ENCODE results near the gene SLC35F4. TPM values are rescaled to one million over a fixed set of nuclear protein-coding genes. Genes with fewer than 3 reads are reported as not detected.

Gene SLC35F4
- total RNA-seq, 1 donor from 2014 or later: not detected

DNA sequence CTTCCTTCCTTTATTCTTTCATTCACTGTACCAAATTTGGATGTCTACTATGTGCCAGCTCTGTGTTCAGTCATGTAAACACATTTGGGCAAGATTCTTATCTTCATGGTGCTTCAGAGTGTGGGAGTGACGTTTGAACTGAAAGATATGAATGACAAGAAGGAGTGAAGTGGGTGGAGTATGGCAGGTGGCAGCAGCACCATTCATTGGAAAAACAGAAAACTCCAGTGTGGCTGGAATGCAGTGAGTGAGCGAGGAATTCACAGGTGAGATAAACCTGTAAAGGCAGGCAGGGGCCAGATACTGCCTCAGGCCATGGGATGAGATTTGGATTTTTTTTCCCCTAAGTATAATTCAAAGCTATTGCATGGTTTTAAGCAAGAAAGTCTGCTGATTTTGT, 231.6 kb downstream of the SLC35F4 start:
- intact Hi-C loops (cut with micrococcal nuclease): no loop called here

DNA sequence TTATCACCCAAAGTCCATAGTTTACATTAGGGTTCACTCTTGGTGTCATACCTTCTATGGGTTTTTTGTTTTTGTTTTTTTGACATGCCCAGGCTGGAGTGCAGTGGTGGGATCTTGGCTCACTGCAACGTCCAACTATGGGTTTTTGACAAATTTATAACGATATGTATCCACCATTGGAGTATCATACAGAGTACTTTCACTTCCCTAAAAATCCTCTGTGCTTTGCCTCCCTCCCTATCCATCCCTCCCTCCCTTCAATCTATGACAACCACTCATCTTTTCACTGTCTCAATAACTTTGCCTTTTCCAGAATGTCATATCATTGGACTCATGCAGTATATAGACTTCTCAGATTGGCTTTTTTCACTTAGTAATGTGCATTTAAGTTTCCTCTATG, 233.2 kb downstream of the SLC35F4 start:
- intact Hi-C loops (cut with micrococcal nuclease): no loop called here

DNA sequence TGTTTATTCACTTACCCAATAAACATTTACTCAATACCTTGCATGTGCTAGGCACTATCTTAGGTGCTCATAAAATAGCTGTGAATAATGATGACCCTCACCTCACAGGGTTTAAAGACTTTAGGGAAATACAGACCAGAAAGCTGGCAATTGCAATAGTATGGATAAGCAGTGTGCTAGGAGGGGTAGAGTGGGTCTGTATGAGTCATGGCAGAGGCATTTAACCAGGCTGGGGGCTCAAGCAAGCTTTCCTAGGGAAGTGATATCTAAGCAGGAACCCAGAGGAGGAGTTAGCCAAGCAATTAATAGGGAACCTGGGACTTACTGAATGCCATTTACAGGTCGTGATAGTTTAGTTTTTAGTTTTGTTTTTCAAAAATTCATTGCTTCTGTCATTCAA, 248.4 kb downstream of the SLC35F4 start:
- intact Hi-C loops (cut with micrococcal nuclease): no loop called here

DNA sequence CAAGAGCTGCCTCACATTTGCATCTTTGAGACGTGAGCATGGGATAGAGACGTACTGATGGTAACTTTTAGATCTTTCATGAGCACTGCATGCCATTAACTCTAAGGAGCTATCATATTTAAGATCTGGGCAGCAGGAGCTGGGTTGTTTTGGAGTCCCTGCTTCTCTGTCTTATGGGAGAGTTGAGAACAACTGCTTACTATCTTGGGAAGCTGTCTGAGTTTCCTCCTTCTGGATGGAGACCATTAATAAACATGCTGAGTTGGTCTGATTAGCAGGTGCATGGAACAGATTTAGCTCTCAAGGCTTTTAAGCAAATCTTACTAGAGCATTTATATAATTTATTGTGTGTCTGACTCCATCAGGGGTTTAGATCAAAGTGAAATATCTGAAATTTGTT, 252.9 kb downstream of the SLC35F4 start:
- intact Hi-C loops (cut with micrococcal nuclease): no loop called here

DNA sequence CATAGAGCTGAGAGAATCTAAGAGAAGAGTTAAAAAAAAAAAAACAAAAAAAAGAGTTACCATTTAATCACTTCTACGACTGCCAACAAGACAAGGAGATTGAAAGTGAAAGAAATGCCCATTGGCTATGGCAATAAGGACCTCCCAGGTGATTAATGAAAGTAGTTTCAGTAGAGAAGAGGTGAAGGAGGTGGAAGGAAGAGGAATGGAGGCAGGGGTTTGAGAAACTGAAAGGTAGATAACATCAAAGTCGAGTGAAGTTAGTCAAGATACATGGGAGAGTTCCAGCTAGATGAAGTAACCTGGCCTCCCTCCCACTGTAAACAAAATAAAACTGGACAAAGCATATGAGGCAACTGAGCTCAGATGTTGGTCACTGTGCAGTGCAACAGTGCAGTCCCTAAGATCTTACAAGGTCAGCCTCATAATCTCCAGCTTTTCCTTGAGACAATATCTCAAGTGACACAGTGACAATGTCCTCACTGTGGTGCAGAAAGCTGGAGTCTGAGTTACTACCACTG, 254.3 kb downstream of the SLC35F4 start:
- intact Hi-C loops (cut with micrococcal nuclease): no loop called here

DNA sequence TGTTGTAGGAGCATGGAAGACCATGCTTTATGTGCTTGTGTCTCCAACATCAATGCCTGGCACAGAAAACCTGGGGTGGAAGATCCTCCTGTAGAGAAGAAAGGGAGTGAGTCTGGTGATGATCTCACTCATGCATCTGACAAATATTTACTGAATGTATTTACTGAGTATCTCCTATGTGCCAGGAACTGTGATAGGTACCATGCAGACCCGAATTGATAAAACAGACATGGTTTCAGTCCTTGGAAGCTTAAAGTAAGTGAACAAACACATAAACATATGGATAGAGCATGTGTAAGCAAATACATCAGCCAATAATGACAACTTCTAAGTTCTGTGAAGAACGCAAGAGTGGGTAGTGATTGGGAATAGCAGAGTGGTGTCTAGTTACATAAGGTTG, 255.3 kb downstream of the SLC35F4 start:
- intact Hi-C loops (cut with micrococcal nuclease): no loop called here

DNA sequence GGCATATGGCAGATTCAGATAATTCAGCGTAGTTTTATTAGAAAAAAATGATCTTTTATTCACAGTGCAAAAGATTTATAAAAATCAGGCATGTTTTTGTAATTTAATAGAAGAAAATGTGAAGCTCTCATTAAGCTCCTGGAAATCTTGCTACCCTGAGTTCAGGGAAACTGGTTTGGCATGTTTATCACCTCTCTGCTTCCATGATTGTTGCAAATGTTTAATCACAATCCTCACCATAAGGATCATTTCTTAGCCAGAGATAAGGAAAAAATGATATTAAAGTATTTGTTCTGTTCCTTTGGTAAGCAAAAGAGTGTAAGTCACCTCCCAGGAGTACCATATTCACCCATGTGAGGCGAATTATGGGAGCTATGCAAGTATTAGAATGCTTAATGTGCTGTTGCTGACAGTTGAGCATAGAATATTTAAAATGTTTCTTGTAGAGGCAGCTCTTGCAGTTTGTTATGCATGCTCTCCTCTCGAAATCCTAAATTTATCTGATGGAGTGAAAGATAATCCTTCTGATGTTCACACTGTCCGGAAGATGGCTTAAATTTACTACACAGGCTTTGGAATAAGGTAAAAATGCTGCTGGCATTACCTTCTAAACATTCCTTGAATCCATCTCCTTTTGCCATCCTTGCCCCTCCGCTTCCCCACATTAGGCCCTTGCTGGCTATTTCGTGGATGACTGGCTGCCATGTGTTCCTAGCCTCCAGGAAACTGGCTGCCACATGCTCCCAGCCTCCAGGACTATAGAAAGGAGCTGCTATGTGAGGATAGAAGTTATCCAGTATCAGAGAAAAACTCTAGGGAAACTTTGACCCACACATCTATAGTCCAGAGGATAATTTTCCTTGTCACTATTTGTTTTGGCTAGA, 256.5 kb downstream of the SLC35F4 start:
- intact Hi-C loops (cut with micrococcal nuclease): no loop called here

DNA sequence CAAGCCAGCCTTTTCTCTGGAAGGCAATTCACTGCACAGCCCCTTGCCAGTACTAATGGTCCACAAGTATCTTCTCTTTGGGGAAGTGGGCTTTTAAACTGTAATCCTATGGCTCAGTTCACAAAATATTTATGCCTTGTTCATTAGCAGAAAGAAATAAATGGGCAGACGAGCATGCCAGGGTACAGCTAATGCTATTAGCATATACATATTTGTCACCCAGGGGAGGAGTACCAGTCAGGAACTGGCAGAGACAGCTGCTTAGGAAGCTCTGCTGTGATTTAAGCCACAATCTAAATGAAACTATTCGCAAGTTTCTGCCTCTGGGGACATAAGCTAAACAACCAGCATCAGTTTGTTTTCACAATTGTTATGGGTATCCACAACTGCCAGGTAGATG, 258.8 kb downstream of the SLC35F4 start:
- intact Hi-C loops (cut with micrococcal nuclease): no loop called here

DNA sequence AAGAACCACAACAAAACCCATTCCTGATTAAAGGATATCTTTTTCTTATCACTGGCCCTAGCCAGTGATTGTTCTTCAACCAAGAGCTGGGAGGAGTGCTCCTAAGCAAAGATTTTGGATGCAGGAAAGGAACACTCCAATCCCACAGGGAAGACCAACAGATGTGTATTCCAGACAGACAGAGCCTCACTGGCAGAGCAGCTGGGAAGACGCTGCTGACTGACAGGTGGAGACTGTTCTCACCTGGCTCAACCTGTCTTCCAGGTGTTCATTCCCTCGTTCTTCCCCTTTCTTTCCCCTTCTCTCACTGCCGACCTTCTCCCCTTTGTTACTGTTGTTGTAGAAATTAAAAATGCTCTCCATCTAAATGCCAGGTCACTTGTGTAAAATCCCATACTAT, 282.5 kb downstream of the SLC35F4 start:
- intact Hi-C loops (cut with micrococcal nuclease): no loop called here

DNA sequence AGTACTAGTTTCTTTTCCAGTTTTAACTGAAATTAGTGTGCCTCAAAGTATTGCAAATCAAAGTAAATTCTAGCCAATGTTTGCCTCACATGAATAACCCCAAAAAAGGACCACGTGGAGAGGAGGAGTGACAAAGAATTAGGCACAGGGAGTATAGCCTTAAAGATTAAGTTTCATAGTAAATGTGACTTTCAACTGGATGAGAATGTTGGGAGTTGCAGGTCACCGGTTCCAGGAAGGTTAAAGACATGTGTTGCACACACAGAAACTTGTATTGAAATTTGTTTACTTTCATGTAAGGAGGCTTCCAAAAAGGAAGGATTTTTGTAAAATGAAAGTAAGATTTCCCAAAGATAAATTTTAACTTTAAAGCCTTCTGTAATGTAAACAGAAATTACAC, 283.1 kb downstream of the SLC35F4 start:
- intact Hi-C loops (cut with micrococcal nuclease): no loop called here

DNA sequence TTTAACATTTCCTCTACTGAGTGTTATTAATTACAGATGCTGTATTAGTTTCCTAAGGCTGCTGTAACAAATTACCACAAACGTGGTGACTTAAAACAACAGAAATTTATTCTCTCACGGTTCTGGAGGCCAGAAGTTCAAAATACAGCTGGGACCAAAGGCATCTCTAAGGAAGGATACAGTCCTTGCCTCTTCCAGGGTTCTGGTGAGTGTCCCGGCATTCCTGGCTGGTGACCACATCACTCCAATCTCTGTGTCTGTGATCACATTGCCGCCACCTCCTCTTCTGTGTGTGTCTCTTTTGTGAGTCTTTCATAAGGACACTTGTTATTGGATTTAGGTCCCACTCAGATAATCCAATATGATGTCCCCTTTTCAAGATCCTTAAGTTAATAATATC, 287.1 kb downstream of the SLC35F4 start:
- intact Hi-C loops (cut with micrococcal nuclease): no loop called here

DNA sequence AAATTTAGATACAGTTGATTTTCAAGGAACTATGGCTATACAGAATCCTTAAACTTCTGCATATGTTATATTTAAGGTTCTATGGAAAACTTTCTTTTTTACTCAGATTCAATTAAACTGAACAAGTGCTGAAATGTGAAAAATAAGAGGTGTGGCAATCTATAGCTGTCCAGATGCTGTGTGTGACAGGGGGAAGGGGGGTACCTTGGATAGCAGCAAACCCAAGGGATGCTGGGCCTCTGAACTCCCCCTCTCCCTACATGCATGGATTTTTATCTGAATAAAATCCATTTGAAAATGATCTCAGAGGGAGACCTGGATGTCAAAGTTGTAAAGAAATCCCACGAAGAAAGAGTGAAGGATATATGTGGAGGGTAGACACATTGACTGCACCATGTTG, 289.4 kb downstream of the SLC35F4 start:
- intact Hi-C loops (cut with micrococcal nuclease): no loop called here

DNA sequence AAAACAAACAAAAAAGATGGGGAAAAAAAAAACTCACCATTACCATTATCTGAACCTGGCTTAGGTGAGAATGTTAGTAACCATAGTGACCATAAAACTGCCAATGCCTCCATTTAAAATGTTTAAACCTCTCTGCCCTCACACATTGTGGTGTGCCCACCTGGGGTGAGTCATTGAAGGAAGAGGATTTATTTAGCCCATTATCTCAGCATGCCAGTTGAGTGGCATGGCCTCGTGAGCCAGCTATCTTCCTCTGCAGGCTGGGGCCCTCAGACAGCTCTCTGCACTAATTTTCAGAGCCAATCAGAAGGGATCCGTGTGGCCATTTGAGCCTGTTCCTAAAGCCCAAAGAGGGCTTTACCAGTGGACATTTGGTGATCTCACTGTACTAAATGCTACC, 290.4 kb downstream of the SLC35F4 start:
- intact Hi-C loops (cut with micrococcal nuclease): no loop called here

DNA sequence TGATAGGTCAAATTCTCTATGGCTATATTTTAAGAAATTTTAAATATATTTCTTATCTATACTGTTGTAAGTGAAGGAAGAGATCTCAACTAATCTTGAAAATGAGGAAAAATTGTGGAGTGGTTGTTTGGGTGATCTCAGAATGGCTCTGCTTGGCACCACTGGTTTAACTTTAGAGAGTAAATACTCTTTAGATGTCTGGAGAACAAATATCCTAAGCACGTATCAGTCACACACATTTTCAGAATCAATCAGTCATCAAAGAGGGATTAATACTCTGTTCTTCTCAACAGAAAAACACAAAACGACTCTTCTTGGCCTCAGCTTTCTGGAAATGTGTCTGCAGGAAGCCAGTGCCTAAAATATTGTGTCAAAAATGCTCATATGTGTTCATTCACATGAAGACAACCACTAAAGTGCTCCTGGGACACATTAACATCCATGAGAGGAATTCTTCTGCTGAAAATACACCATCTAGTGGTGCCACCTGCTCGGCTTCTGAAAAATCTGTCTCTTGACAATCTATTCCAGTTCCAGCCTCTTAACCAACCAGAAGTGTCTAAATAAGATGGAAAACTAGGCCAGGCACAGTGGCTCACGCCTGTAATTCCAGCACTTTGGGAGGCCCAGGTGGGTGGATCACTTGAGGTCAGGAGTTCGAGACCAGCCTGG, 291.1 kb downstream of the SLC35F4 start:
- intact Hi-C loops (cut with micrococcal nuclease): no loop called here

DNA sequence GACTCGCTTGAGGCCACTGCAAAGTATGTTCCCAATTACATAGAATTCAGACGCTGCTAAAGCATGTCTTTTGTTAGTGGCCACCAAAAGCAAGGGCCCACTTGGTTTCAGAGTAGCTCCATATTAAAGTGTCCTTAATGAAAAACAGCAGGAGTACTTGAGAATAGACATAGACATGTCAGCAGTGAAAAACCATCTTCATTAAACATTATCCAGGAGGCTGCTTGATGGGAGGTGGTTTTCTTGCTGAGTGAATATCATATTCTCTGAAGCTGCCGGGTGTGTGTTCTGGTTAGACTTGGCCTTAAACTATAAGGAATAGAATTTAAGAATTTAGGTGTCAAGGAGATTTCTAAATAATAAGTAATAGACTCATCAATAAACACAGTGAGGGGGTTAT, 292.7 kb downstream of the SLC35F4 start:
- intact Hi-C loops (cut with micrococcal nuclease): no loop called here

DNA sequence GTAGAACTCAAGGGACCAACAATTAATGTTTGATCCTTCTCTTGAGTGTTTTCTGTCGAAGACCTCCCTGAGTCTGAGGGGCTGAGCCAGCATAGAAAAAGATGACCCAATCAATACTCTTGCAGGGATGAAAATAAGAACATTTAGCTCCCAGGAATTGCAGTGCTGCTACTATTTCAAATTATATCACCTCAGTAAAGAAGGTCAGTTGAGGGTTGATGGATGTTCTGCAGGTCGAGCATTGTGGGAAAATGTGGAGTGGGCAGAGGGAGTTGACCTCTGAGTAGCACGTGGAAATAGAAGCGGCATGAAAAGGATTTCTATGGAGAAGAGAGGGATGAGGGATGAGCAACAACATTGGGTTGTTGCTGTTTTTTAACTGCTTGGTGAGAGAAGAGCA, 297.3 kb downstream of the SLC35F4 start:
- intact Hi-C loops (cut with micrococcal nuclease): no loop called here

DNA sequence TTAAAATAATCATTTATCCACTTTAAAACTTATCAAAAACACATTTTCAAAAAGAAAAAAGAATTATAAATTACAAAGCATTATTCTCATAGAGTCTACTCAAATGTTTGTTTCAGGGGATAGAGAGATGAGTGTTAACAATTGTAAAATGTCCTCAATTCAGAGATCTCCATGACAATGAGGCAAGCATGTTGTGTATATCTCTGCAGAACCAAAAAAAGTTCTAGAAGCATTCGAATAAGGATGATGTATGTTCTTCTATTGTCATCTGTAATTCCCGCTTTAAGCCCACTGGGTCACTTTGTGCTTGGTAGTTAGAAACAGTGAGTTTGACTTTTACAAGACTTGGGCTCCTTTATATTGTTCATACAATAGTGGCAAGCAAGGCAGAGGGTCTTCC, 298.7 kb downstream of the SLC35F4 start:
- intact Hi-C loops (cut with micrococcal nuclease): no loop called here

DNA sequence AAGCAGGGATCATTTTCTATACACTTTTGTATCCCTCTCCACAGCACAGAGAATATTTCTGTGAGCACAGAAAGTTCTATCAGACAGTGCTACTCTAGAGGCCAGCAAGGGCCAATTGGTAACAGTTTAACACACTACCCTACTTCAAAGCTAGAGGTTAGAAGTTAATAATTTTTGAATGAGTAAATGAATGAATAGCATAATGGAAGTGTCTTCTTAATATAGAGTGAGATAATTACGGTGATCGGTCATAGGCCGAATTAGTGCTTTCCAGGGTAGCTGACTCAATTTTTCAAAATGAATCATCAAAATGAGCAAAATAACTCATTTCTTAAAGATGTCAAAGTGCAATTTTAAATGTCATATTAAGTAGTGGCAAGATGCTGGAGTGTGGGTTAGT, 305.2 kb downstream of the SLC35F4 start:
- intact Hi-C loops (cut with micrococcal nuclease): no loop called here

DNA sequence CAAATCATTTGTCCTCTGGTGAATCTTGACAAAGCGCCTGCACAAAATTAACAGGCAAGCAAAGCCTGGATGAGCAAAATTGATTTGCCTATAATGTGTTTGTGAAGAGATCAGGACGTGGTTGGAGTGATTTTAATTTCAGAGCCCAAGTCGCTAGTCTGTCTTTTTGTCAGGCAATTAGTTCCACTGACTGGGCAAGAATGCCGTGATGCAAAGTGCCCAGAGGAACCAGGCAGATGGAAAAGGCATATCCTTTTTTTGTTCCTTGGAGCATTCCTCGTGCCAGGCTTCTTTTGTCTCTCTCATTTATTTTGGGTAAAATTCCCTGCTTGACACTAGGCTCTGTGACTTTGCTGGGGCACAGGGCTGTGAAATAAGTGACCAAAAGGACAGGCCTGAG, 306.3 kb downstream of the SLC35F4 start:
- intact Hi-C loops (cut with micrococcal nuclease): no loop called here

DNA sequence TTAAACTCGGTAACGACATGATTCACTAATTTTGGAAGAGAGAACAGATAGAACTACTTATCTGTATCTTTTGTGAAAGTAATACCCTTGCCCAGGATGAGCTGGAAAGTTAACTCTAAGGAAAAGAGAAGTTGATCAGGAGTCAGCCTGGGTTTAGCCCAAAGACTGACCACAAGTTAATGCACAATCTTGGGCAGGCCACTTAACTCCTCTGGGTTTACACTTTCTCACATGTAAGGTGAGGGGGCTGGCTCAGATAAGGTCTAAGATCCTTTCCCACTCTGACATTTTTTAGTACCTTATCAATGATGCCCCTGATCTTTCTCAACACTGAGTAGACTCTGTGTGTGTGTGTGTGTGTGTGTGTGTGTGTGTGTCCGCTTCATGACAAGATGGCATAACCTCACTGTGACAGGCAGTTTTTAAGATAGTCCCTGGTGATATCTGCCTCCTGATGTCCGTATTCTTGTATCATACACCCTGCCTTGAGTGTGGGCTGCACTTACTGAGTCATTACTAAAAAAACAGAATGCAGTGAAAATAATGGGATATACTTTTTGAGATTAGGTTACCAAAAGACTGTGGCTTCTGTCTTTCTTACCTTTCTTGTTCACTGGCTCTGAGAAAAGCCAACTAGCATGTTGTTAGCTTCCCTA, 316.0 kb downstream of the SLC35F4 start:
- intact Hi-C loops (cut with micrococcal nuclease): no loop called here

DNA sequence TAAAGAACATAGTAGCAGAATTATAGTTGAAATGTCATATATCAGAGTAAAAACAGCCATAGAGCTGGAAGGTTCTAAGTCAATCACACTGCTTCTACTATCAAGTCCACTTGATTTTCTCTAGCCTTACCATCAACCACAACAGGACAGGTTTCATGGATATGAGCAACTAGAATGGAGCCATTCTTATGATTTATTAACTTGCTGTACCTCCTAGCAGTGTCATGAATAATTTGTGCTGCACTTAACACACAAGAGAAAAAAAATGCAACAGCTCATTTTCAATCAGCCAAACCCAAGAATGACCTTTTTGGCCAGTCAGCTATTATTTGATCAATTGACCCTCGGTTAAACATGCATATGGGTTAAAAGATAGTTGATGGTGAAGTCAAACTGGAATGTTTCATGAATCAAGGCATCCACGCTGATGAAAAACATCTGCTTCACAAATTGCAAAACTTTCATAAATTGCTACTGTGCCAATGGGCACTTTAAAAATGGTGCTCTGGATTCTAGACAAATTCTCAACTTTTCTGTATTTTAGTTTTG, 316.8 kb downstream of the SLC35F4 start:
- intact Hi-C loops (cut with micrococcal nuclease): no loop called here

DNA sequence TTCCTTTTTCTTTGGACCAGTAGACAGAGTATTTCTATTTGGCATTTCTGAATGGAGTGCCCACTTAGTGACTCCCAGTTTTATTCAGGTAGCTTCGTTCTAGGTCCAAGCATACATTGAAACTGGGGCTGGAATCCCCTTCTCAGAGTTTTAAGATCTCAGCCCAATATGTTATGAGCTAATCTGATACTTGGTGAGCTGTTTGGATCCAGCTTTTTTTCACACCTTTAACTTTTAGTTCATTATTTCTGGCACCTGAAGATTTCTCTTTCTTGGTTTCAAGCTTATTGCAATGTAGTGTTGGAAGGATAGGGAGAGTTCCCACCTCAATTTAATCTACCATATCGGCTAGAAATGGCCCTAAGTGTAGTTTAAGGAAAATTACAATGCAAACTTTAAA, 318.8 kb downstream of the SLC35F4 start:
- intact Hi-C loops (cut with micrococcal nuclease): no loop called here
